Stimulated activated CD4-positive, alpha-beta T cell treated with anti-CD3 and anti-CD28 coated beads, Interleukin-1b, Interleukin-23, amount 100 ng/mL, for 1 hour (primary cell): ENCODE results near the gene APOBEC3C.
"Not testable (repeated sequence)": the region's sequence is repeated elsewhere in the genome, so short reads cannot be mapped to it uniquely, and the experiment has no call there.

Source experiments
- DNase-seq, 2 donors: peaks; one replicate each; pipeline ENCODE4 v3.0.0-alpha.2; 2020; ENCODE audit warnings: low read depth in 2 of 2

Gene APOBEC3C

GRCh38 chr22:39061290-39061689 lies 47.2 kb downstream of the APOBEC3C start:
- not testable (repeated sequence) for DNase-seq

DNA sequence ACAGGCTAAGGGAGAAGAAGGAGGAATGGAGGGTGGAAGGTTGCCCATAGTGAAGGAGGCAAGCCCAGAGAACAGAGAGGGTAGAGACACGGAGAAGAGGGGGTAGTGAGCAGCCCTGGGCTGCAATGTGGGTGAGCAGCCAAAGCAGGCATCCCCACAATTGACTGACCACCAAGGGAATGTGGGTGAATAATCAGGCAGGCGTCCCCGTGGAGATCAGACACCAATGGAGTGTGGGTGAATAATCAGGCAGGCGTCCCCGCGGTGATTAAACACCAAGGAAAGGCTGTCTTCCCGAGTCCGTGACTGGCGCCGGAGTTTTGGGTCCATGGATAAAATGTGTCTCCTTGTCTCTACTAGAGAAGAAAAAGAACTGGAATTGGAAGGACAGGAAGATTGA lies 47.9 kb downstream of the APOBEC3C start:
- not testable (repeated sequence) for DNase-seq

DNA sequence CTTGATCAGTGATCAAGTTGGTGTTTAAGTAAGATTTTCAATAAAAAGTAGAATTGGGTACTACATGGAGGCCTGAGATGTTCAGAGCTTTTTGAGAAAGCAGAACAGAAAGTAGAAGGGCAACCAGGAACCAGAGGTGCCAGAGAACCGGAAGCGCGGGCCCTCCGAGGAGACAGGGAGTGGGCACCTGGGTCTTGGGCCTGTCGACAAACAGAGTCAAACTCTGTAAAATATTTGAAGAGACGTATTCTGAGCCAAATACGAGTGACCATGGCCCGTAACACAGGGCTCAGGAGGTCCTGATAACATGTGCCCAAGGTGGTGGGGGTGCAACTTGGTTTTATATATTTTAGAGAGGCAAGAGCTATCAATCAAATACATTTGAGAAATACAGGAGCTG lies 49.8 kb downstream of the APOBEC3C start:
- DNase-seq: not testable (repeated sequence)

DNA sequence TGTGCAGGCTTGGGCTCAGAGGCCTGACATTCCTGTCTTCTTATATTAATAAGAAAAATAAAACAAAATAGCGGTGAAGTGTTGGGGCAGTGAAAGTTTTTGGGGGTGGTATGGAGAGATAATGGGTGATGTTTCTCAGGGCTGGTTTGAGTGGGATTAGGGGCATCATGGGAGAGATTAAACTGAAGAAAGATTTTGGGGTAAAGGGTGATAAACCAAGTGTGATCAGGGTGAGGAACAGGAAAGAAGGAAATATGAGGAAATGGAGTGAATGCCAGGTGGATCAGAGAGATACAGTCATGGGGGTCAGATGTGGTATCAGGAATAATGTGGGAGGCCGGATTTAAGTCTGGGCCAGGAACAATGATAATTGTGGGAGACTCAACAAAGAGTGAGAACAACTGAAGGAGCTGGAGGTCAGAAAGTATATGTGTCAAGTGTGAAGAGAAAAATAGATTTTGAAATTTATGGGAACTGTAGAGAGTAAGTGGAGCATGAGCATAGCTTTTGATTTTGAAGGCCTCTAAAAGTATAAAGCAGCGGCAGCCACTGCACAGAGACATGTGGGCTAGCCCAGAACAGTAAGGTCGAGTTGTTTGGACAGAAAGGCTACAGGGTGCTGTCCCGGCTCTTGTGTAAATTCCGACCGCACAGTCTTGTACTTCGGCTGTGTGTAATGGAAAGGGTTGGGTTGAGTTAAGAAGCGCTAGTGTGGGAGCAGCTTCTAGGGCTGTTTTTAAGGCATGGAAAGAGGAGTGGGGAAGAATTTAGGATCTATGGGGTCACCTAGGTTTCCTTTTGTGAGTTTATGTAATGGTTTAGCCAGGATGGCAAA lies 52.6 kb downstream of the APOBEC3C start:
- DNase-seq: not testable (repeated sequence)

DNA sequence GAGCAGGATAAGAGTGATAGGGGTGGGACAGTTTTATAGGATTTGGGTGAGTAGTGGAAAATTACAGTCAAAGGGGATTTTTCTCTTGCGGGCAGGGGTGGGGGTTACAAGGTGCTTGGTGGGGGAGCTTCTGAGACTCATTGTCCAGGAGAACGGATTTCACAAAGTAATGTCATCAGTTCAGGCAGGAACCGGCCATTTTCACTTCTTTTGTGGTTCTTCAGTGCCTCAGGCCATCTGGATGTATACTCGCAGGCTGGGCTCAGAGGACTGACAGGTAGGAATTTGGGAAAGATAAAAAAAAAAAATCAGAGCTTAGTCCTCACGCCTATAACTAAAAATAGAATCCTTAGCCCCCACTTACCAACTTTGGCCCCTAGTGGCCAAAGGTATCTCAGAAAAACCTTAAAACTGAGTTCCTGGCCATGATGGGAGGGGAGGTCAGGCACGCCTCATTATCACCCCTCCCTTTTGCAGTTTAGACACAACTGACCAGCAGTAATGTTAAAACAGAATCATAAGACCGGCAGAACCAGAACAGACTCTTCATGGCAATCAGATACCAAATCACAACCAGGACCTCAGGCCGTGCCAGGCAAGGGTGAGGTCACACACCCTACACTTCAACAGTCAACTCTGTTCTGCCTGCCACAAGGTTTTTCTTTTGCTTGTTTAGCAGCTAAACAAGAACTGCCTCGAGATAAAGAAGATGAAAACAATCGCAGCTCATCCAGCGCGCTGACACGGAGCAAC lies 54.2 kb downstream of the APOBEC3C start:
- no peak for DNase-seq
